Left lung (tissue), 10 donors: ENCODE results near the gene LHFPL2. TPM values are rescaled to one million over a fixed set of nuclear protein-coding genes. Genes with fewer than 3 reads are reported as not detected.

Source experiments
- ATAC-seq: fragments of 200-7000 bp; cut with Tn5 transposase; one replicate; pipeline ENCODE4 v1.9.1; 2020; ENCODE audit warnings: moderate library complexity
- DNase-seq, 4 donors: peaks; one replicate each; pipeline ENCODE4 v3.0.0-alpha.2; 2013 to 2020
- H3K27ac ChIP-seq, 2 donors: fragments of 200-600 bp; sonication (generic) in 1 of 2; one replicate each; pipeline versions ENCODE4 v1.5.0 to v1.8.0; 2020 to 2021
- H3K27me3 ChIP-seq, 2 donors: fragments of 200-600 bp; sonication (generic) in 1 of 2; one replicate each; pipeline versions ENCODE4 v1.5.0 to v1.8.0; 2020 to 2021
- H3K36me3 ChIP-seq, 2 donors: fragments of 200-600 bp; sonication (generic) in 1 of 2; one replicate each; pipeline versions ENCODE4 v1.5.0 to v1.8.0; 2020 to 2021
- H3K4me1 ChIP-seq, 2 donors: fragments of 200-600 bp; one replicate each; pipeline ENCODE4 v1.8.0; 2021
- H3K4me3 ChIP-seq, 2 donors: fragments of 200-600 bp; sonication (generic) in 1 of 2; one replicate each; pipeline versions ENCODE4 v1.5.0 to v1.8.0; 2020 to 2021; ENCODE audit warnings: mild to moderate bottlenecking in 1 of 2
- H3K9me3 ChIP-seq, 2 donors: fragments of 200-600 bp; sonication (generic) in 1 of 2; one replicate each; pipeline versions ENCODE4 v1.5.0 to v1.8.0; 2020 to 2021
- CTCF ChIP-seq, 2 donors: fragments of 200-600 bp; sonication (generic) in 1 of 2; IDR thresholded peaks; one replicate each; pipeline versions ENCODE4 v1.5.0 to v1.8.0; 2021; ENCODE audit warnings: antibody characterized with exemption in 2 of 2
- intact Hi-C, 2 donors: fragments of 100-400 bp; cut with DNase I; formaldehyde crosslinking; loops; one replicate each; pipeline versions ENCODE4 v1.11.2 to v1.14.2; 2022
- polyA plus RNA-seq, 6 donors: library from polyadenylated mRNA; unstranded; fragments of 120-200 nt; gene quantifications; one replicate each; pipeline ENCODE4 v1.2.1, GENCODE V29; 2013; ENCODE audit not compliant: insufficient read length in 6 of 6
- total RNA-seq, 2 donors: library from RNA; stranded (reverse); fragmentation: NEBNext Ultra II Directional; extraction: Animal tissue kit (Norgen Biotek cat#: 25700); gene quantifications; one replicate each; pipeline ENCODE4 v1.2.1, GENCODE V29; 2021
- donor health status: DM: no; HTN: yes; CAD: no.
- donor health status: DM: no; HTN: no; CAD: no.

Gene LHFPL2
- total and polyA plus RNA-seq, 8 donors: 39.6 to 89.9 (median 48.9) TPM

GRCh38 chr5:78627175-78627574 lies 21.4 kb downstream of the LHFPL2 start:
- peaks cover 0 to 4% of the 10 kb centered on the region in 2 donors for H3K4me1 ChIP-seq
- H3K27ac ChIP-seq: no peak overlapping the region
- DNase-seq (no peak), ATAC-seq (peak; percentile 9)
- H3K4me3 ChIP-seq: no peak overlapping the region
- no peaks in the 10 kb centered on the region for H3K27me3 ChIP-seq
- TF ChIP-seq CTCF (IDR thresholded peaks at IDR 0.05): peak in 1 of 2 donors; percentile 26
- intact Hi-C loops: no loop called here
- peaks cover 0 to 22% of the 10 kb centered on the region in 2 donors for H3K36me3 ChIP-seq
- H3K9me3 ChIP-seq: no peaks in the 10 kb centered on the region

GRCh38 chr5:78626009-78626571 lies 22.5 kb downstream of the LHFPL2 start:
- intact Hi-C loops: no loop called here
- DNase-seq (peak in 2 of 4 donors; percentile 50 to 73), ATAC-seq (peak; percentile 86)
- peaks cover 0 to 16% of the 10 kb centered on the region in 2 donors for H3K36me3 ChIP-seq
- no peak overlapping the region for H3K4me3 ChIP-seq
- no peaks in the 10 kb centered on the region for H3K27me3 ChIP-seq
- H3K4me1 ChIP-seq: peaks cover 0 to 4% of the 10 kb centered on the region in 2 donors
- H3K9me3 ChIP-seq: no peaks in the 10 kb centered on the region
- no peak overlapping the region for H3K27ac ChIP-seq
- no peak for TF ChIP-seq CTCF (IDR thresholded peaks at IDR 0.05)

GRCh38 chr5:78624992-78625391 lies 23.6 kb downstream of the LHFPL2 start:
- ATAC-seq: no peak
- intact Hi-C loops: no loop called here
- H3K4me1 ChIP-seq: peaks cover 0 to 4% of the 10 kb centered on the region in 2 donors
- no peak overlapping the region for H3K4me3 ChIP-seq
- H3K27ac ChIP-seq: no peak overlapping the region
- peaks cover 5% of the 10 kb centered on the region in 2 donors for H3K9me3 ChIP-seq
- no peak for TF ChIP-seq CTCF (IDR thresholded peaks at IDR 0.05)
- DNase-seq: no peak
- no peaks in the 10 kb centered on the region for H3K27me3 ChIP-seq
- H3K36me3 ChIP-seq: peaks cover 0 to 6% of the 10 kb centered on the region in 2 donors

- TF ChIP-seq CTCF (IDR thresholded peaks at IDR 0.05): no peak
- Histone ChIP-seq H3K36me3 (peaks cover 0 to 6% of the 10 kb centered on the region in 2 donors), H3K9me3 (peaks cover 5% of the 10 kb centered on the region in 2 donors), H3K27me3 (no peaks in the 10 kb centered on the region), H3K27ac (no peak overlapping the region), H3K4me1 (peaks cover 0 to 4% of the 10 kb centered on the region in 2 donors), H3K4me3 (no peak overlapping the region)
- intact Hi-C loops: no loop called here
- no peak for ATAC-seq
- no peak for DNase-seq
Observed at GRCh38 chr5:78624011-78624541, 24.5 kb downstream of the LHFPL2 start.

- no peak overlapping the region for H3K4me3 ChIP-seq
- peaks cover 0 to 4% of the 10 kb centered on the region in 2 donors for H3K4me1 ChIP-seq
- DNase-seq (no peak), ATAC-seq (no peak)
- TF ChIP-seq CTCF (IDR thresholded peaks at IDR 0.05): no peak
- intact Hi-C loops: no loop called here
- H3K27ac ChIP-seq: no peak overlapping the region
- H3K9me3 ChIP-seq: peaks cover 5% of the 10 kb centered on the region in 2 donors
- peaks cover 0 to 6% of the 10 kb centered on the region in 2 donors for H3K36me3 ChIP-seq
- no peaks in the 10 kb centered on the region for H3K27me3 ChIP-seq
Observed at GRCh38 chr5:78622302-78622971, 26.1 kb downstream of the LHFPL2 start.
